Sciatic nerve (tissue), 2 donors: ENCODE data around the gene ZNF354C. TPM values are rescaled to one million over a fixed set of nuclear protein-coding genes. Genes with fewer than 3 reads are reported as not detected.
"Not testable (repeated sequence)": the region's sequence is repeated elsewhere in the genome, so short reads cannot be mapped to it uniquely, and the experiment has no call there.

Source experiments
- ATAC-seq: fragments of 200-7000 bp; cut with Tn5 transposase; one replicate; pipeline ENCODE4 v1.9.1; 2020; ENCODE audit warnings: mild to moderate bottlenecking, moderate library complexity
- DNase-seq: peaks from one replicate; pipeline ENCODE4 v3.0.0-alpha.2; 2020; ENCODE audit warnings: low spot score
- intact Hi-C: fragments of 100-400 bp; cut with DNase I; formaldehyde crosslinking; loops from one replicate; pipeline ENCODE4 v1.14.2; 2022
- total RNA-seq: library from RNA; stranded (reverse); fragmentation: NEBNext Ultra II Directional; extraction: Animal tissue kit (Norgen Biotek cat#: 25700); gene quantifications from one replicate; pipeline ENCODE4 v1.2.1, GENCODE V29; 2021
- donor health status: DM: no; HTN: no; CAD: no.
- donor health status: DM: no; HTN: no; CAD: no.

Gene ZNF354C
- 13.8 TPM for total RNA-seq

GRCh38 chr5:179060116-179061008 lies at the start of gene ZNF354C:
Gene ZNF354C, plus strand, starts transcription at chr5:179060373. Its CDS starts 1,696 bp downstream, at chr5:179062069.
- peak; percentile 94 for DNase-seq
- intact Hi-C loops = no loop called here
- peak; percentile 100 for ATAC-seq

GRCh38 chr5:179023528-179024189 lies 36.5 kb upstream of the ZNF354C start, which contains the start of gene ZNF879:
Gene ZNF879, plus strand, starts transcription at chr5:179023804. Its CDS starts 1,201 bp downstream, at chr5:179025005.
- intact Hi-C loops = no loop called here
- ATAC-seq = peak; percentile 99
- peak; percentile 96 for DNase-seq

- no peak for ATAC-seq
- DNase-seq = no peak
- intact Hi-C loops = no loop called here
These were observed 27.1 kb upstream of the ZNF354C start for GRCh38 chr5:179033004-179033580.

GRCh38 chr5:179044765-179045164 lies 15.4 kb upstream of the ZNF354C start:
- ATAC-seq (no peak), DNase-seq (no peak)
- intact Hi-C loops = no loop called here

GRCh38 chr5:179051784-179052183 lies 8.4 kb upstream of the ZNF354C start:
- no peak for DNase-seq
- no peak for ATAC-seq
- intact Hi-C loops = no loop called here

- intact Hi-C loops = no loop called here
- DNase-seq (no peak), ATAC-seq (no peak)
These were observed 6.0 kb upstream of the ZNF354C start for GRCh38 chr5:179054036-179054785.

- intact Hi-C loops = no loop called here
- DNase-seq (no peak), ATAC-seq (no peak)
These were observed 5.3 kb upstream of the ZNF354C start for GRCh38 chr5:179054876-179055275.

- ATAC-seq = no peak
- no peak for DNase-seq
- intact Hi-C loops = no loop called here
These were observed 4.7 kb upstream of the ZNF354C start for GRCh38 chr5:179055436-179055835.

GRCh38 chr5:179055841-179056240 lies 4.3 kb upstream of the ZNF354C start:
- DNase-seq (no peak), ATAC-seq (no peak)
- intact Hi-C loops = no loop called here

GRCh38 chr5:179061025-179061424 lies 852 bp downstream of the ZNF354C start:
- DNase-seq (no peak), ATAC-seq (peak; percentile 11)
- intact Hi-C loops = no loop called here

GRCh38 chr5:179065703-179066102 lies 5.5 kb downstream of the ZNF354C start:
- intact Hi-C loops = no loop called here
- no peak for DNase-seq
- ATAC-seq = no peak

GRCh38 chr5:179079165-179079987 lies 19.2 kb downstream of the ZNF354C start:
- ATAC-seq (no peak), DNase-seq (no peak)
- intact Hi-C loops = no loop called here

GRCh38 chr5:179080724-179081123 lies 20.6 kb downstream of the ZNF354C start:
- ATAC-seq = no peak
- intact Hi-C loops = no loop called here

GRCh38 chr5:179089502-179089901 lies 29.3 kb downstream of the ZNF354C start:
- ATAC-seq (no peak), DNase-seq (no peak)
- intact Hi-C loops = no loop called here

More at GRCh38 chr5:179080724-179081123, 20.6 kb downstream of the ZNF354C start:
- DNase-seq = no peak

GRCh38 chr5:179101282-179101681 lies 41.1 kb downstream of the ZNF354C start:
- intact Hi-C loops, DNase-seq, ATAC-seq: not testable (repeated sequence)

- ATAC-seq (no peak), DNase-seq (no peak)
- intact Hi-C loops = no loop called here
These were observed 50.4 kb downstream of the ZNF354C start for GRCh38 chr5:179110528-179110927.

GRCh38 chr5:179111267-179112207 lies 51.4 kb downstream of the ZNF354C start:
- DNase-seq = no peak

More at GRCh38 chr5:179111267-179112207, 51.4 kb downstream of the ZNF354C start:
- ATAC-seq = no peak
- intact Hi-C loops = no loop called here
